Hair follicular keratinocyte (primary cell): ENCODE measurements around the gene TSPY2. TPM values are rescaled to one million over a fixed set of nuclear protein-coding genes. Genes with fewer than 3 reads are reported as not detected.

ENCODE experiments used
- total RNA-seq: library from RNA; depleted of rRNA; stranded (reverse); fragments of >200 nt; gene quantifications from 2 replicates; pipeline ENCODE4 v1.2.3, GENCODE V29; 2015

The TSPY2 gene
- total RNA-seq: not detected in 2 replicates

DNA sequence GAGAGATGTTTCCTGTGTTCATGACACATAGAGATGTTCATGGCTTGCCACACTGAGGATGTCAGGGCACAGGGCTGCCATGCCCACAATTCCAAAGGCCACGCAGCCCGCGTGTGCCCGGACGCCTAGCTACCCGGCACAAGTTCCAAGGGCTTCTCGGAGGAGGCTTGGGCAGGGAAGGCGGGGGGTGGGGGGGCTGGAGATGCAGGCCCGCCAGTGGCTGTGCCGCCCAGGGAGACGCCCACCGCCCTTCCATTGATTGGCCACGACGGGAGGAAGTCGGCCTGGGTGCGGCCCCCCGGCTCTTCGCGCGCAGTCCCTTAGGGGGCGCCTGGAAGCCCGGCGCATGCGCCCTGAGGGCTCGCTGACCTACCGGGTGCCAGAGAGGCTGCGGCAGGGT, at the start of gene TSPY2:
Gene TSPY2 (plus strand): TSS at position 301 of the 400 bp plus-strand sequence. CDS start 46 bp downstream, at position 347.

